ENCODE measurements around the gene AFF3. TPM values are rescaled to one million over a fixed set of nuclear protein-coding genes. Genes with fewer than 3 reads are reported as not detected.

Gene AFF3
- total RNA-seq, 1 donor from 2014 or later = 44.6 TPM

DNA sequence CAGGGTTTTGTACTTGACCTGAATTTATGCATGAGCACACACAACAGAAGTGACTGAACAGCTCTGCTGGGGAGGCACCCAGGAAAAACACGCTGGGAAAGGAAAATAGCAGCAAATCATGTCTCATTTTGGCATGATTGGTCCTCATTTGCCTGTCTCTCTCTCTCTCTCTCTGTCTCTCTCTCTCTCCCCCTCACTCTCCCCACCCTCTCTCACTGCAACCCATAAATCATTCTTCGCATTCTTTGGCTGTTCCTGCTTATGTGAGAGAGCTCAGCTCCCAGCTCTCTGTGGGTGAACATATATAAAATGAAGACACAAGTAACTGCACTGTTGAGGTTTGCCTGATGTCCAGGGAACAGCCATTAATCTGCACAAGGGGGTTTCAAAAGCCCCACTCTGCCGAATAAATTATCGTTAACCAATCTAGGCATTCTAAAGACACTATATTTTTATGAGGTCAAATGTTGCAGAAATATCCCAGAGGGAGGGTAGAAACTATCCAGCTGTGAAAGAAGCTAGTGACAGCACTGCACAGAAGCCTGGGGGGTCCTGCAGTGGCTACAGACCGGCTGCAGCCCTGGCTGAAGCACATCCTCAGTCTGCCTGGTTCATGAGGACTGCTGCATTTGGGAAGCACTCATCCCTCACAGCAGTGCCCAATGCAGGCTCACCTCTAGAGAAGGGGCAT, 260.3 kb downstream of the AFF3 start:
- intact Hi-C loops (cut with DNase I) = no loop called here
- TF ChIP-seq, protein P1, sequence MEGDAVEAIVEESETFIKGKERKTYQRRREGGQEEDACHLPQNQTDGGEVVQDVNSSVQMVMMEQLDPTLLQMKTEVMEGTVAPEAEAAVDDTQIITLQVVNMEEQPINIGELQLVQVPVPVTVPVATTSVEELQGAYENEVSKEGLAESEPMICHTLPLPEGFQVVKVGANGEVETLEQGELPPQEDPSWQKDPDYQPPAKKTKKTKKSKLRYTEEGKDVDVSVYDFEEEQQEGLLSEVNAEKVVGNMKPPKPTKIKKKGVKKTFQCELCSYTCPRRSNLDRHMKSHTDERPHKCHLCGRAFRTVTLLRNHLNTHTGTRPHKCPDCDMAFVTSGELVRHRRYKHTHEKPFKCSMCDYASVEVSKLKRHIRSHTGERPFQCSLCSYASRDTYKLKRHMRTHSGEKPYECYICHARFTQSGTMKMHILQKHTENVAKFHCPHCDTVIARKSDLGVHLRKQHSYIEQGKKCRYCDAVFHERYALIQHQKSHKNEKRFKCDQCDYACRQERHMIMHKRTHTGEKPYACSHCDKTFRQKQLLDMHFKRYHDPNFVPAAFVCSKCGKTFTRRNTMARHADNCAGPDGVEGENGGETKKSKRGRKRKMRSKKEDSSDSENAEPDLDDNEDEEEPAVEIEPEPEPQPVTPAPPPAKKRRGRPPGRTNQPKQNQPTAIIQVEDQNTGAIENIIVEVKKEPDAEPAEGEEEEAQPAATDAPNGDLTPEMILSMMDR (IDR thresholded peaks at IDR 0.05) = no peak
- ATAC-seq (peak; percentile 71), DNase-seq (no peak)
- H3K4me1 ChIP-seq = no peaks in the 10 kb centered on the region
- H3K9me3 ChIP-seq = no peaks in the 10 kb centered on the region
- no peaks in the 10 kb centered on the region for H3K27me3 ChIP-seq
- no peak overlapping the region for H3K27ac ChIP-seq
- no peak overlapping the region for H3K4me3 ChIP-seq
- no peaks in the 10 kb centered on the region for H3K36me3 ChIP-seq

DNA sequence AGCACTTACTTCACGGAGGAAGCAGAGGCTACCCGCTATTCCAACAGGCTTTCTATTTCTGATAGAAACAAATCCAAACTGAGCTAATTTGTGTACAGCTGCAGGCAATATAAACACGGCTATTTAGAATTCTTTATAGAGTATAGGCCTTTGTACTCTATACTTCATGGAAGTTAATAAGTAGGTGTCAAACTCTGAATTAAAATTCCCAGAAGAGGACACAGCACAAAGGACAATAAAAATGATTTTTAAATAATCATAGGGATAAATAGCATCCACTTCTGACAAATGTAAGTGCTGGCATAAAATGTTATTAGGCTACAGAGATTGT, 261.5 kb downstream of the AFF3 start:
- intact Hi-C loops (cut with DNase I) = no loop called here
- no peaks in the 10 kb centered on the region for H3K27me3 ChIP-seq
- no peak for DNase-seq
- no peaks in the 10 kb centered on the region for H3K36me3 ChIP-seq
- H3K4me1 ChIP-seq = no peaks in the 10 kb centered on the region
- no peak for ATAC-seq
- H3K9me3 ChIP-seq = no peaks in the 10 kb centered on the region
- no peak overlapping the region for H3K4me3 ChIP-seq
- H3K27ac ChIP-seq = no peak overlapping the region
- TF ChIP-seq, protein P1 (IDR thresholded peaks at IDR 0.05) = no peak

- Histone ChIP-seq H3K27me3 (no peaks in the 10 kb centered on the region), H3K27ac (no peak overlapping the region), H3K9me3 (no peaks in the 10 kb centered on the region), H3K4me3 (no peak overlapping the region), H3K4me1 (no peaks in the 10 kb centered on the region), H3K36me3 (no peaks in the 10 kb centered on the region)
- DNase-seq (no peak), ATAC-seq (no peak)
- intact Hi-C loops (cut with DNase I) = no loop called here
- TF ChIP-seq, protein P1 (IDR thresholded peaks at IDR 0.05) = no peak
These were observed 262.0 kb downstream of the AFF3 start for GRCh38 chr2:99880148-99880963.

GRCh38 chr2:99879481-99879880, 262.9 kb downstream of the AFF3 start:
- Histone ChIP-seq H3K4me1 (no peaks in the 10 kb centered on the region), H3K4me3 (no peak overlapping the region), H3K9me3 (no peaks in the 10 kb centered on the region), H3K27me3 (no peaks in the 10 kb centered on the region), H3K36me3 (no peaks in the 10 kb centered on the region), H3K27ac (no peak overlapping the region)
- TF ChIP-seq, protein P1 (IDR thresholded peaks at IDR 0.05) = no peak
- ATAC-seq (no peak), DNase-seq (no peak)
- intact Hi-C loops (cut with DNase I) = no loop called here

- H3K9me3 ChIP-seq = no peaks in the 10 kb centered on the region
- no peaks in the 10 kb centered on the region for H3K27me3 ChIP-seq
- DNase-seq = no peak
- H3K4me3 ChIP-seq = no peak overlapping the region
- intact Hi-C loops (cut with DNase I) = no loop called here
- no peak overlapping the region for H3K27ac ChIP-seq
- ATAC-seq = no peak
- no peaks in the 10 kb centered on the region for H3K36me3 ChIP-seq
- TF ChIP-seq, protein P1 (IDR thresholded peaks at IDR 0.05) = no peak
- no peaks in the 10 kb centered on the region for H3K4me1 ChIP-seq
These were observed 263.6 kb downstream of the AFF3 start for GRCh38 chr2:99878581-99879350.
